Spleen (tissue), 7 donors: Measurements from ENCODE around the gene LCE6A.

Experiments
- CTCF ChIP-seq, 11 experiments: fragments of 200-600 bp in 7 of 11; fragments of 450-650 bp in 4 of 11; sonication (generic) in 4 of 11; IDR thresholded peaks in 8 of 11; conservative IDR thresholded peaks in 3 of 11; 1 replicate in 7 of 11; 2 replicates in 4 of 11; pipeline versions ENCODE4 v1.4.0 to v1.8.0; 2016 to 2021; ENCODE audit warnings: antibody characterized with exemption in 11 of 11, inconsistent platforms in 4 of 11, mild to moderate bottlenecking in 1 of 11
- POLR2A ChIP-seq, 3 donors: fragments of 450-650 bp; IDR thresholded peaks; one replicate each; pipeline ENCODE4 v1.5.1; 2017; ENCODE audit warnings: antibody characterized with exemption in 3 of 3, mild to moderate bottlenecking in 1 of 3
- POLR2AphosphoS5 ChIP-seq, 3 donors: sonication (generic); formaldehyde crosslinking; IDR thresholded peaks; one replicate each; pipeline ENCODE4 v1.5.1; 2017; ENCODE audit warnings: antibody characterized with exemption in 3 of 3
- donor health status: DM: no; HTN: no; CAD: no; lungs with moderate emphysema.
- donor health status: DM: no; HTN: no; CAD: no.
- donor health status: DM: no; HTN: no; CAD: no.

- TF ChIP-seq CTCF (IDR thresholded peaks at IDR 0.05 in 8 of 11, conservative IDR thresholded peaks at IDR 0.05 in 3 of 11) = no peak
- no peak for TF ChIP-seq POLR2AphosphoS5 (IDR thresholded peaks at IDR 0.05)
- no peak for TF ChIP-seq POLR2A (IDR thresholded peaks at IDR 0.05)
Observed at GRCh38 chr1:152888126-152888525, 45.5 kb downstream of the LCE6A start.
